Peyer's patch (tissue), 4 donors: ENCODE measurements around the gene VAV3. TPM values are rescaled to one million over a fixed set of nuclear protein-coding genes. Genes with fewer than 3 reads are reported as not detected.

Experiments
- DNase-seq, 3 donors: peaks; one replicate each; pipeline ENCODE4 v3.0.0-alpha.2; 2017 to 2019
- H3K27ac ChIP-seq, 4 donors: fragments of 200-600 bp; sonication (generic); one replicate each; pipeline ENCODE4 v1.5.1; 2016 to 2019
- H3K27me3 ChIP-seq, 2 donors: fragments of 200-600 bp; sonication (generic); one replicate each; pipeline ENCODE4 v1.5.1; 2019
- H3K36me3 ChIP-seq, 3 donors: fragments of 200-600 bp; sonication (generic); one replicate each; pipeline ENCODE4 v1.5.1; 2016 to 2019
- H3K4me1 ChIP-seq, 4 donors: fragments of 200-600 bp; sonication (generic); one replicate each; pipeline ENCODE4 v1.5.1; 2016 to 2019
- H3K4me3 ChIP-seq, 4 donors: fragments of 200-600 bp; sonication (generic); 1 replicate in 3 of 4; 2 replicates in 1 of 4; pipeline ENCODE4 v1.5.1; 2016 to 2019; ENCODE audit warnings: mild to moderate bottlenecking in 1 of 4
- H3K9me3 ChIP-seq, 4 donors: fragments of 200-600 bp; sonication (generic); one replicate each; pipeline ENCODE4 v1.5.1; 2016 to 2019; ENCODE audit warnings: mild to moderate bottlenecking in 1 of 4
- CTCF ChIP-seq, 6 experiments: fragments of 450-650 bp in 4 of 6; fragments of 200-600 bp in 2 of 6; sonication (generic) in 1 of 6; IDR thresholded peaks; one replicate each; pipeline ENCODE4 v1.5.1; 2017 to 2019; ENCODE audit warnings: antibody characterized with exemption in 6 of 6, mild to moderate bottlenecking in 3 of 6, moderate library complexity in 1 of 6
- POLR2A ChIP-seq, 2 donors: fragments of 450-650 bp; IDR thresholded peaks; one replicate each; pipeline ENCODE4 v1.5.1; 2017; ENCODE audit warnings: antibody characterized with exemption in 2 of 2, mild to moderate bottlenecking in 2 of 2, moderate library complexity in 2 of 2
- total RNA-seq, 4 donors: library from RNA; depleted of rRNA; stranded (reverse); fragments of >200 nt; gene quantifications; one replicate each; pipeline ENCODE4 v1.1.0, GENCODE V29; 2016

VAV3 gene
- total RNA-seq, 4 donors from 2014 or later: 32.1 to 60.9 (median 41.5) TPM

DNA sequence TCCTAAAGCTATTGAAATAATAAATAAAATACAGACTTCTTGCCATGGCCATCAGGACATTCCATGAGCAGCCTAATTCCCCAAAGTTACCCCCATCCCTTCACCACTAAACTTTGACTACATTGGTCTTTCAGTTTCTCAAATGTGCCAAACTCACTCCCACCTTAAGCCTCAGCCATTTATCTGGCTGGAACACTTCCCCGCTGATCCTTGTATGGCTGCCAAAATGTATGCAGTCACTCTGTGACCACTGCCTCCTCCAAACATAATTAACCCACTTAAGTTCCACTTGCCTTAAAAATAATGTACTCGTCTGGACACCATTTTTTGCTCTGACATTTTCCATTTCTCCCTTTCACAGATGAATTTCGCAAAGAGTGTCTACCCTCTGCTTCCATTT lies 416.7 kb downstream of the VAV3 start:
- Histone ChIP-seq H3K4me3 (no peak overlapping the region), H3K27ac (no peak overlapping the region), H3K4me1 (no peaks in the 10 kb centered on the region), H3K36me3 (no peaks in the 10 kb centered on the region), H3K9me3 (no peaks in the 10 kb centered on the region), H3K27me3 (no peaks in the 10 kb centered on the region)
- TF ChIP-seq POLR2A (IDR thresholded peaks at IDR 0.05) (no peak), CTCF (IDR thresholded peaks at IDR 0.05) (no peak)
- no peak for DNase-seq

DNA sequence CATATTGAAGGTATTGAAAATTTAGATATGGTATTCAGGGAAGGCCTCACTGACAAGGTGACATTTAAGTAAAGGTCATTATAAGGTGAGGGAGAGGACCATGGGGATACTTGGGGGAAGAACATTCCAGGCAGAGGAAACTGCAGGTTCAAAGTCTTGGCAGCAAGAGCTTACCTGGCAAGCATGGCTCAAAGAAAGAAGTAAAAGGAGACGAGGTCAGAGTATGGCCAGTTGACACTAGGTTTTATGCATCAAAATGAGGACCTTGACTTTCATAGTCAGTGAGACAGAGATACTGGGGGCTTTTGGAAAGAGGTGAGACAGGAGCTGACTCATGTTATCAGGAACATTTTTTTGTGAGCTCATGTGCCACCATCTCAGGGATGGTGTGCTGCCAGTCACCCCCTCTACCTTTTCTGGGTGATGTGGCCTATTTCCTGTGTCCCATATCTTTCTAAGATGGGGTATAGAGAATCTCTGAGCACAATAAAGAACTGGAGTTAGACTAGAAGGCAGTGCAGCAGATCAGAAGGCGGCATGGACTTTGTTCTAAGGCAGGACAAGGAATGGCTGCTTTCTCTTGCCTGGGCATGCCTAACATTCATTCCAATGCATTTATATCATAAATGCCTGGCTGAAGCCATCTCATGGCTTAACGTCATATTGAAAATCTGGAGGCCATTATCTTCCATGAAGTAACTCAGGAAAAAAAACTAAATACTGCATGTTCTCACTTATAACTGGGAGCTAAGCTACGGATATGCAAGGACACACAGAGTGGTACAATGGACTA lies 417.4 kb downstream of the VAV3 start:
- no peak for DNase-seq
- TF ChIP-seq CTCF (IDR thresholded peaks at IDR 0.05) (no peak), POLR2A (IDR thresholded peaks at IDR 0.05) (no peak)
- Histone ChIP-seq H3K4me1 (no peaks in the 10 kb centered on the region), H3K27ac (no peak overlapping the region), H3K36me3 (no peaks in the 10 kb centered on the region), H3K4me3 (no peak overlapping the region), H3K9me3 (no peaks in the 10 kb centered on the region), H3K27me3 (no peaks in the 10 kb centered on the region)

GRCh38 chr1:107546576-107546975 lies 418.4 kb downstream of the VAV3 start:
- no peak overlapping the region for H3K4me3 ChIP-seq
- TF ChIP-seq POLR2A (IDR thresholded peaks at IDR 0.05): no peak
- no peak for TF ChIP-seq CTCF (IDR thresholded peaks at IDR 0.05)
- no peaks in the 10 kb centered on the region for H3K9me3 ChIP-seq
- no peak for DNase-seq
- H3K27me3 ChIP-seq: no peaks in the 10 kb centered on the region
- no peak overlapping the region for H3K27ac ChIP-seq
- H3K4me1 ChIP-seq: no peaks in the 10 kb centered on the region
- no peaks in the 10 kb centered on the region for H3K36me3 ChIP-seq

DNA sequence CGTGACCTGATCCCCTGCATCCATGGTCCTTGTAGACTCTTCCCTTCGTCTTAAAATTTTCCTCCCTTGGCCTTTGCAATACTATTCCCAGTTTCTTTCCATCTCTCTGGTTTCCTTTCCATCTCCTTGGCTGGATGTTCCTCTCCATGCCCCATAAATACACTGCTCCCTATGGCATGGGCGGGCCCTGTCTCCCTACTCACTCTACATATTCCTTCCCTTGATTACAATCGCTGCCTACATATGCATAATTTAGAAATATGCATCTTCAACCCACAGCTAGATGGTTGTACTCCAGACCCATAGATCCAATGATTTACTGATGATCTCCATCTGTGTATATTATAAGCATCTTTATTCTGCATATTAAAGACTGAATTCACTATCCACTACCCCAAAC lies 419.1 kb downstream of the VAV3 start:
- Histone ChIP-seq H3K4me3 (no peak overlapping the region), H3K4me1 (no peaks in the 10 kb centered on the region), H3K27me3 (no peaks in the 10 kb centered on the region), H3K36me3 (no peaks in the 10 kb centered on the region), H3K27ac (no peak overlapping the region), H3K9me3 (no peaks in the 10 kb centered on the region)
- DNase-seq: no peak
- TF ChIP-seq POLR2A (IDR thresholded peaks at IDR 0.05) (no peak), CTCF (IDR thresholded peaks at IDR 0.05) (no peak)

GRCh38 chr1:107545056-107545577 lies 419.9 kb downstream of the VAV3 start:
- H3K9me3 ChIP-seq: no peaks in the 10 kb centered on the region
- H3K4me3 ChIP-seq: no peak overlapping the region
- no peaks in the 10 kb centered on the region for H3K36me3 ChIP-seq
- no peaks in the 10 kb centered on the region for H3K4me1 ChIP-seq
- DNase-seq: no peak
- no peak for TF ChIP-seq POLR2A (IDR thresholded peaks at IDR 0.05)
- TF ChIP-seq CTCF (IDR thresholded peaks at IDR 0.05): no peak
- no peak overlapping the region for H3K27ac ChIP-seq
- H3K27me3 ChIP-seq: no peaks in the 10 kb centered on the region
